ENCODE measurements around the gene SNX18.
"Not testable (repeated sequence)": the region's sequence is repeated elsewhere in the genome, so short reads cannot be mapped to it uniquely, and the experiment has no call there.

Gene SNX18

DNA sequence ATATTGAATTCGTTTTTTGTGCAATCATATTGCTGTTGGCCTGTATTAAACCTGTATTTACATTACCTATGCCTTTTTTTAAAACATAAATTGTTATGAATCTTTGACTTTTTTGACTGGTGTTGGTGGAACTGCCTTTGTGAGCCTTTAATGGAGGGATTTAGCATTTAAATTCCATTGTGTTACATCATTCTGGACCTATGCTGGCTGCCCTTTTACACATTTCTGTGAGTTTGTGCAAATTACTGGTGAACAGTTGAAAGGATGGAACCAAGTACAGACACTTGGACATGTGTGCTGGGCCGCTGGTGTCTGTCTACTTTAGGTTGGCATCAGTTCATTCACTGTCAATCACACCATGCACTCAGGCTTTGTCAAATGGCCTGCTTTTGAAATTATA, 3.4 kb downstream of the SNX18 start:
- peak; percentile 51 for DNase-seq

DNA sequence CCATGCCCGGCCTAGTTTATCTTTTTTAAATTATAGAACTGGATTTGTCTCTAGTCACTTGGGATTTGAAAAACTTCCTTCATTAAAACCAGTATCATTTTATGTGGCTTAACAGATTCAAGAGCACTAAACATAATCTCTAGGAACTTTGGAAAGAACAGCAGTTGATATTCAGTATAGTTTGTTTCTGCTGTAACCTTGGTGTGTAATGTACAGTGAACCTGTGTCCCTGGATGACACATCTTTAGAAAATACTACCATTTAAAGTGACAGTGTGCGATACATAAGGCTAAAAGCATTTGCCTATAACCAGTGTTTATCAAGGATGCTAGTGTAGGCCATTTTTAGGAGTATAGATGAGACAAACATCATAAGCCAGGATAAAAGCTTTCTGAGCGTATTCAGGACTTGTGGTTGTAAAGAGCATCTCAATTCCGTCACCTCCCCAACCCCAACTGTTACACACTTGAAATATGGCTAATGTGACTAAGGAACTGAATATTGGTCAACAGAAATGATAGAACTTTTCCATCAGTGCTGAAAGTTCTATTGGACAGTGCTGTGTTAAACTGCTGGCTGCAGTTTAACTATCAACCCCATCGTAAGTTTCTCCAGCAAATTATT, 4.4 kb downstream of the SNX18 start:
- DNase-seq = no peak

DNA sequence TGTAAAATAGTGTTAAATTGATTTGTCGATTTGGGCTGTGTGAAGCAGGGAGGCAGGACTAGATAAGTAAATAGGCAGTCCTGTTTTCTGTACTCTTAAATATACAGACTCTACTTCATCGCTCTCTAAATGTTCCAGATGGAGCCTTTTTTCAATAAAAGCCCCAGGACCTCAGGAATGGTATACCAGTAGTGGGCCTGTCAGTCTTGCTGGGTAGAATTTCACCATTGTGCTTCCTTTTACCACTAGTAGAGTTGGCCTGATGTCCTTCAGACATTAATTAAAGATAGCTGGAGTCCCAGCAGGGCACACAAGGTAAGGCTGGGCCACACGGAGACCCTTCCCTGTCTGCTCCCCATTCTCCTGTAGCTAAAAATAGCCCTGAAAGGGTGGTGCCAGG, 6.0 kb downstream of the SNX18 start:
- DNase-seq = no peak

DNA sequence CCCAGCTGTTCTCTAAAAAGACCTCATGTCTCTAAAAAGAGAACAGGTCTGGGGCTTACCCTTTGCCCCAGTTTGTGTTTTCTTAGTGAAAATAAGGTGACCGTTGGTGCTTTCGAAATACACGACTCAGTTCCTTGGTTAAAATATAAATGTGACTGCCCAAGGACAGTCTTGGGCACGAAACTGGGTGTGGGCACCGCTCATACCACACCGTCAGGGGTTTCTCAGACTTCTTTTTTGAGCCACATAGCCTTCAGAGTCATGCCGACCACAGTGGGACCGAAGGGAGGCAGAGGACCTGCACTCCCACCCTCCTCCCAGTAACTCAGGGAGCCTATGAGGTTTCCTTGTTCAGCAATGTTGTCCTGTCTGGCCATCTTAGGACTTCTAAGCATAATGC, 6.5 kb downstream of the SNX18 start:
- no peak for DNase-seq

DNA sequence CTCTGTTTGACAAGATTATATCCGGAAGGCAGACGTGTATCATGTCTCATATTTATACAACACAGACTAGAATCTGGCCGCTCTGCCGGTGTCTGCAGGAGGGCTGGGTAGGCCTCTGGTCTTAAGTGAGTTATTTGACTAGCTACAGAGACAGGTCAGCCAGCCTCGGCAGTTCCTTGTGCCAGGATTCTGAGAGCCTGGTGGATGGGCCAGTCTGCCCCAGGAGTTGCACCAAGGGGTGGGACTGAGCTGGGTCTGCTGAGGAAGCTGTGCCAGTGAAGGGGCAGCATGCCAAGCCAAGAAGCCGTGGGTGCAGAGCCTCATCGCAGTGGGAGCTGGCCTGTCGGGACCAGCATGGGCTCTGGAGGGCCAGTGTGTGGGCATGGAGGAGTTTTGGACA, 7.1 kb downstream of the SNX18 start:
- DNase-seq = no peak

DNA sequence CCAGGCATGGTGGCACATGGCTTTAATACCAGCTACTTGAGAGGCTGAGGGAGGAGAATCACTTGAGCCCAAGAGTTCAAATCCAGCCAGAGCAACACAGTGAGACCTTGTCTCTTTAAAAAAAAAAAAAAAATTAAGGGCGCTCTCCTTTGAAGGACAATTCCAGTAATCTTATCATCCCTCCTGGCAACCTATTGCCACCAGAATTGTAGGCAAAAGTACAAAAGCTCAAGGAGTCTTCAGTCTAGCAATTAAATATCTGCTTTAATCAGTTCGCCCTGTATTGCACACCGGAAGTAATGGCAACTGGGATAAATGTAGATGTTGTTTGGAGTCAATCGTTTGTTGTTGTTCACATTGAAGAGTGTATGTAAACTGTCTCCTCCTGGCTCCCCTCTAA, 7.7 kb downstream of the SNX18 start:
- DNase-seq = no peak

DNA sequence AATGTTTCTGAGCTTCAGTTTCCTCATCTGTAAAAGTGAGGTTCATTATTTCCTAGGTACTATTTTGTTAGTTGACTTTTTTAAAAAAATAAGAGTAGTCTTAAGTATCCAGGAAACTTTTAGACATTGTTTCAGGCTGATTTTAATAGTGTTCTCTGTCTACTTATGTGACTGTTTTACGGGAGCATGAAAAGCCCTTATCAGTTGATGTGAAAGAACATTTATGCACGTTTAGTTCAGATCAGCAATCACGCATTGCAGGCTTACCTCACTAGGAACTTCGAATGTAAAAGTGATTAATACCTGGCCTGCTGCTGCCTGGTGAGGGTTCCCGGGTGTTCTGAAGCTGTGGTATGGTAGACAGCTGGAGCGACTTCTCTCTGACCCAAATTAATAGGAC, 8.1 kb downstream of the SNX18 start:
- no peak for DNase-seq

DNA sequence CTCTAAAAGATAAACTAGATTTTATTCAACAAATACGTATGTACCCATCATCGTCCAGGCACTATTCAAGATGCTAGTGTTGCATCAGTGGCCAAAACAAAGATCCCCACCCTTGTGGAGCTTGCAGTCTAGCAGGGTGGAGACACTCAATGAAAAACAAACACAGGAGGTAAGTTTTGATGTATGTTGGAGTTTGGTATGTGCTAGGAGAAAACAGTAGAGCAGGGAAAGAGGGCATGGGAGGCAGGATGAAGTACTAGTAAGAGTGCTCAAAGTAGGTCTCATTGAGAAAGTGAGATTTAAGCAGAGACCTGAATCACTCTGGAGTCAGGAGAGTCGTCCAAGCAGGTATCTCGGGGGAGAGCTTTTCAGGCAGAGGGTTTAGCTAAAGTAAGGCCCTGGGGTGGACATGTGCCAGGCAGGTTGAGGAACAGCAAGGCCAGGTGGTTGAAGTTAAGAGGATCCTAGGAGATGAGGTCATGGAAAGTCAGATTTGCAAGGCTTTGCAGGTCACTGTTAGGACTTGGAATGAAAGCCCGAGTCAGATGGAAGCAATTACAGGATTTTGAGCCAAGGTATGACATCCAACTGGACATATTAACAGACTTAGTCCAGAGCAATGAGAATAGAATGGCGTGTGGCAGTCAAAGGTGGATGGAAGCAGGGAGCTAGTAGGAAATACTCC, 9.2 kb downstream of the SNX18 start:
- no peak for DNase-seq

DNA sequence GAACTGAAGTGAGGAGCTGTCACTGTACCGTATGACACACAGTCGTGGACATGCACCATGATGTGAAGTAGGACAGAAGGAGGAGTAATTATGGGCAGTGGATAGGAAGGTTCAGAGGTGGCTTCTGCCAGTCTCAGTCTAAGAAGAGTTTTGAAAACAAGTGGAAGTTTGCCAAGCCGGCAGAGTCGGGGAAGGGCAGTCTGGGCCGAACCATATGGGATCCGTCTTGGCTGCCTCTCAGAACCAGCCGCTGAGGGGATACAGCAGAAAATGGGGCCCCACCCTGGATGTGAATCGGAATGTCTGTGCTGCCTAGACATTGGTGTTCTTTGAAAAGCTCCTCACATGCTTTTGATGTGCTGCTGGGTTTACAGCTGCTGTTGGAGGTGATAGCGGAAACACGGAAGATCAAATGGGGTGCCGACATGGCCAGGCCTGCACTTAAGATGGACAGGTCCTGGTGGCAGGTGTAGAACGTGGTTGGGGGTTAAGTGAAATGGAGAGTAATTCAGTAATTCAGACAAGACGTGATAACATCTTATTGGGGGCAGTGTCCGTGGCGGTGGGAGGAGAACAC, 11.2 kb downstream of the SNX18 start:
- DNase-seq = no peak

DNA sequence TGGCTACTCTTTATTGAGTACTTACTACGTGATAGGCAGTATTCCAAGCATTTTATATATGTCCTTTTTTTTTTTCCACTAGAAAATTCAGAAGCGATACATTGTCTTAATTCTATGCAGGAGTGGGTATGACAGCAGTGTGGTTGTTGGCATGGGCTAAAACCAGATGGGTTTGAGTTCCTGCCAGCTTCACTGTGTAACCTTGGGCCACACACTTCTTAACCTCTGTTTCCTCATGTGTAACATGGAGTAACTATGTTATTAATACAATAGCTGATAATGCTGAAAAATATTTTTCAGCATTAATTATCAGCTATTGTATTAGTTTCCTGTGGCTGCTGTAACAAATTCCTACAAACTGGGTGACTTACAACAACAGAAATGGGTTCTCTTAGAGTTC, 12.0 kb downstream of the SNX18 start:
- no peak for DNase-seq

DNA sequence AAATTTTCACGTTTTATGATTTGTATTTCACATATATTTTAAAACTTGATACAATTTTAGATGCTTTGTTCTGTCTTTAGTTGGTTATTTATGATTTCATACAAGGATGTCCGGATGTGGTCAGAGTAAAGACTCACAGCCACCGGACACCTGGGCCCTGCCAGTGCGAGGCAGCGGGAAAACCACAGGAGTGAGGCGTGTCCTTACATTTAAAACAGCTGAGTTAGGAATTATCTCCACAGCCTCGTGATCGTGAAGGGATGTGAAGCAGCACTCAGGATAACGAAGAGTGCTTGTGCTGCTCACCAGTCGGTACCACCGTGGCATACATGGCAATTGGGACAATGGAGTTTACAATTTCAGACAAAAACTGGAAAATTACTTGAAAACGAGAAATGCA, 14.0 kb downstream of the SNX18 start:
- DNase-seq = no peak

DNA sequence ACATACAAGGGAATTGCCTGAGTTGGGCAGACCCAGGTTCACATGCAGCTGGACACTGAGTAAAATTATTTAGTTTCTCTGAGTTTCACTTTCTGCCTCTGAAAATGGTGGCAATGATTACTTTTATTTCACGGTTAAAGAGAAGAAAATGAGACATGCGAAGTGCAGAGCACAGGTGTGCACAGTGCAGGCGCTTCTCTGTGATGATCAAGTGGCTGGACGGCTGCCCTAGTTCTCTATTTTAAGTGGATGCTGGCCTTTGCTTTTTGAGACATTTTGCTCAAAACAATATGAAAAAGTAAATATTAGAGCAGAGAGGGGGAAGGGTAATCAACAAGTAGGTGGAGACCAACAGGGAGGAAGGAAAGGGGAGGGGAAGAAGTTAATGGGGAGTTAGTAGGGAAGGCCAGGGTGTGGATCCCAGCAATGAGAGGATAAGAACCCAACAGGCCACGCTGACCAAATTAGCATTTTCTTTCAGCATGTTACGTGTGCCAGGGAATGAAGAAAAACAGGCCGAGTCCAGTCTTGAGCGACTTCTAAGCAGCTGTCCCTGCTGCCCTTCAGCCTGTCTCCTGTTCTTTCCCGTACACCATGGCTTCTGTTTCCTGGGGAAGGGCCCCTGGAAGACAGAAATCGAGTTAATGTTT, 16.1 kb downstream of the SNX18 start:
- no peak for DNase-seq

DNA sequence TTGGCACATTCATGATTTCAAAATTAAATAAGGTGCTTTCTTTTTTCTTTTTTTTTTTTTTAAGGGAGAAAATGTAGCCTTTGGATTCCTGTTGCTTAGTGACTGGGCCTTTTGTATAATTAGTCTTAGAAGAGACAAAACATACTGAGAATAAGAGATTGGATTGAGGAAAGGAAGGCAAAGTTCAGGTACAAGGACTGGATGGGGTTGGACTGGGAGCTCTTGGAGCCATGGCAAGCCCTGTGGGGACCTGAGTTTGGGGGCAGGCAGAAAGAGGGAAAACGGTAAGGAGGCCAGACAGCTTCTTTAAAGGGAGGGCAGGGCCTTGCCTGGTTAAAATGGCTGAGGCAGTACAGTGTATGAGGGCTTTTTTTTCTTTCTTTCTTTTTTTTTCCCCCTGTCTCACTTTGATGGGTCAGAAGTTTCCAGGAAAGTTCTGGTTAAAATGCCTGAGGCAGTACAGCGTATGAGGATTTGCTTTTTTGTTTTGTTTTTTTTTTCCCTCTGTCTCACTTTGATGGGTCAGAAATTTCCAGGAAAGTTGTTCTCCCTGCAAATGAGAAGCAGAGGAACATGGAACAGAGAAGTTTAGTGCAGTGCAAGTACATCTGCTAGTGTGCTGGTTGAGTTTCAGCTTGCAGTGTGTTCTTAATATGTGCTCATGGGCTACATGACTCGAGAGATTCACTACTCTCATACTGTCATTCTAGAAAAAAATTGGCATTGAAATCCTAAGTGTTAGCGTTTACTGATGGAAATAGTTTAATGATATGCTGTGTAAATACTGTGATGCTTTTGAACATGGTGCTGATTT, 16.8 kb downstream of the SNX18 start:
- DNase-seq = no peak

DNA sequence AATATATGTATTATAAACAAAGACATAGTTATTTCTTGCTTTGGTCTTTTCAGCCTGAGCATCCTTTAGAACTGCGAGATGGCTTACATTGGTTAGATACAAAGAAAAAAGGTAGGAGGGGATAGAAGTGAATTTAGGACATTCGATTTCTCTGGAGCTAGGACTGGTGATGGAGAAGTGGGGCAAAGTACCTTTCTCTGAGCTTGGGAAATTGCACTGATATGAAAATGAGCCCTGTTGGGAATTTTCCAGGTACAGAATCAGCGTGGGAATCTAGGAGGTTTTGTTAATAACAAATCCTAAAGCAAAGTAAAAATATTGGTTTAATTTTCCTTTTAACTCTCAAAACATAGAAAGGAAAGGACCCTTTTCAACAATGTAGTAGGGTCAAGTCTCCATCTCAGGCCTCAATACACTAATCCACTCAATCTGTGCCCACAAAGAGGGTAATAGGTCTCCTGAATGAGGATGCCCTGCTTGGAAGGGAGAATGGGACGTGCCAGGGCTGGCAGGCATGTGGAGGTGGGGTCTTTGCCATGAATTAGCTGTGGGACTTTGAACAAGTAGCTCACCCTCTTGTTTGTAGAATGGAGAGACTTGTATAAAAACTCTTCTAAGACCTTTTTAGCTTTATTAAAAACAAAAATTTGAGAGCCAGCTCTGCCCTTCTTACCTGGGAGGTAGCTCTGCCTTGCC, 17.7 kb downstream of the SNX18 start:
- no peak for DNase-seq

DNA sequence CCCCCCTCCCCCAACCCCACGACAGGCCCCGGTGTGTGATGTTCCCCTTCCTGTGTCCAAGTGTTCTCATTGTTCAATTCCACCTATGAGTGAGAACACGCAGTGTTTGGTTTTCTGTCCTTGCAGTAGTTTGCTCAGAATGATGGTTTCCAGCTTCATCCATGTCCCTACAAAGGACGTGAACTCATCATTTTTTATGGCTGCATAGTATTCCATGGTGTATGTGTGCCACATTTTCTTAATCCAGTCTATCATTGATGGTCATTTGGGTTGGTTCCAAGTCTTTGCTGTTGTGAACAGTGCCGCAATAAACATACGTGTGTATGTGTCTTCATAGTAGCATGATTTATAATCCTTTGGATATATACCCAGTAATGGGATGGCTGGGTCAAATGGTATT, 18.8 kb downstream of the SNX18 start:
- DNase-seq = not testable (repeated sequence)

DNA sequence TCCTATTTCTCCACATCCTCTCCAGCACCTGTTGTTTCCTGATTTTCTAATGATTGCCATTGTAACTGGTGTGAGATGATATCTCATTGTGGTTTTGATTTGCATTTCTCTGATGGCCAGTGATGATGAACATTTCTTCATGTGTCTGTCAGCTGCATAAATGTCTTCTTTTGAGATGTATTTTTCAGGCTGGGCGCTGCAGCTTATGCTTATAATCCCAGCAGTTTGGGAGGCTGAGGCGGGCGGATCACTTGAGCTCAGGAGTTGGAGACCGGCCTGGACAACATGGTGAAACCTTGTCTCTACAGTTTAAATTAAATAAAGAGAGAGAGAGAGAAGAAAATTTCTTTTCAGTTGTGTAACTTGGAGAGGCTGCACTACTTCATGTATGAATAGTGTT, 19.3 kb downstream of the SNX18 start:
- not testable (repeated sequence) for DNase-seq

DNA sequence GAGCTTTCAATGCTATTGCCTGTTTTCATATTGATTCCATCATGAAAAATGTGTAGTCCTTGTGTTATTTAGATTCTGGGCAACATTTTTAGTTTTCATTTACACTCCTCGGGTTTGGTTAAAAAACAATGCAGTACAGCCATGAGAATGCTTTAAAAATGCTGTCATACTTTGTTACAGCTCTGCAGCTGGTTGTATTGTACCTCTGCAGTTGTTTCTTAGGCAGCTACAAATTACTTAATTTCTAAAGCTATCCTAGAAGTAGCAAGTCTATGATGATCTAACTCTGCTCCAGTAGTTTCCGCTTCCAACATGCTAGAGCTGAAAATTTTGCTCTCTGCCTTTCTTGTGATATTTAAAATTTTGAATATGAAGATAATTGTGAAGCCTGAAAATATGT, 20.2 kb downstream of the SNX18 start:
- no peak for DNase-seq

DNA sequence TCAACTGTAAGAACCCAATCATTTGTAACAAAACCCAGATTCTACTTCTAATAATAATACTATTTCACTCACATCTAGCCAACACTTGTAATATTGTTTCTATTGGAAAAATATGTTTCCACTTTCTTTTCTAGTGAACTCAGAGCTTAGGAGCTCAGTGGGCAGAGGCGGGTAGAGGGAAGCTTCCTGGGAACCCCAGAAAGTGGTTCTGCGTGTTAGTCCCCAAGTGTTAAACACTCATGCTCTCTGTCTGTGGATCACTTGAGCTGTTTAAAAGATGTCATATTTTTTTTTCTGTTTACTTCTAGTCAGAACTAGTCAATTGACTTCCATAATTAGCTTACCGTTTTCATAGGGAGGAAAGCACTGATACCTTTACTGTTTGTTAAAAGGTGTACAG, 20.6 kb downstream of the SNX18 start:
- no peak for DNase-seq

DNA sequence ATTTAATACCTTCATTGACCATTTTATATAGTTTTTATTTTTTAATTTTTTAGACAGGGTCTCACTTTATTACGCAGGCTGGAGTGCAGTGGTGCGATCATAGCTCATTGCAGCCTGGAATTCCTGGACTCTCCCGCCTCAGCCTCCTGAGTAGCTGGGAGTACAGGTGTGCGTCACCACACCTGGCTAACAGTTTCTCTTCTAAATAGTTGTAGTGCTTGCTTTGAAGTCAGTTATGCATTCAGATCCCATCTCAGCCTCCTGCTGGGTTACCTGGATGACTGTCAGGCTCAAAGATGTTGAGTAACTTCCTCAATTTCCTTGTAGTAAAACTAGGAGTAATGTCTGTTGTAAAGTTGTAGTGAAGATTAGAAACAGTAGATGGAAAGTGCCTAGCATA, 21.4 kb downstream of the SNX18 start:
- no peak for DNase-seq

DNA sequence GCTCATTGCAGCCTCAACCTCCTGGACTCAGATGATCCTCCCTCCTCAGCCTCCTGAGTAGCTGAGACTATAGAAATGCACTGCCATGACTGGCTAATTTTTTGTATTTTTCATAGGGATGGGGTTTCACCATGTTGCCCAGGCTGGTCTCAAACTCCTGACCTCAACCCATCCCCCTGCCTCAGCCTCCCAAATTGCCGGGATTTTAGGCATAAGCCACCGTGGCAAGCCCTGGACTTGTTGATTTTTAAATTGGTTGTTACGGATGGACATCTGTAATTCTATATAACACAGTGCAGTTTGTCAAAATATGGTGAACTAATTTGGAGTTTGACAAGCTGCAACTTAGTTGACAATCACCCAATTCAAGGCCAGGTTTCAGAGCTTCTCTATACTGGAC, 22.7 kb downstream of the SNX18 start:
- DNase-seq = no peak

DNA sequence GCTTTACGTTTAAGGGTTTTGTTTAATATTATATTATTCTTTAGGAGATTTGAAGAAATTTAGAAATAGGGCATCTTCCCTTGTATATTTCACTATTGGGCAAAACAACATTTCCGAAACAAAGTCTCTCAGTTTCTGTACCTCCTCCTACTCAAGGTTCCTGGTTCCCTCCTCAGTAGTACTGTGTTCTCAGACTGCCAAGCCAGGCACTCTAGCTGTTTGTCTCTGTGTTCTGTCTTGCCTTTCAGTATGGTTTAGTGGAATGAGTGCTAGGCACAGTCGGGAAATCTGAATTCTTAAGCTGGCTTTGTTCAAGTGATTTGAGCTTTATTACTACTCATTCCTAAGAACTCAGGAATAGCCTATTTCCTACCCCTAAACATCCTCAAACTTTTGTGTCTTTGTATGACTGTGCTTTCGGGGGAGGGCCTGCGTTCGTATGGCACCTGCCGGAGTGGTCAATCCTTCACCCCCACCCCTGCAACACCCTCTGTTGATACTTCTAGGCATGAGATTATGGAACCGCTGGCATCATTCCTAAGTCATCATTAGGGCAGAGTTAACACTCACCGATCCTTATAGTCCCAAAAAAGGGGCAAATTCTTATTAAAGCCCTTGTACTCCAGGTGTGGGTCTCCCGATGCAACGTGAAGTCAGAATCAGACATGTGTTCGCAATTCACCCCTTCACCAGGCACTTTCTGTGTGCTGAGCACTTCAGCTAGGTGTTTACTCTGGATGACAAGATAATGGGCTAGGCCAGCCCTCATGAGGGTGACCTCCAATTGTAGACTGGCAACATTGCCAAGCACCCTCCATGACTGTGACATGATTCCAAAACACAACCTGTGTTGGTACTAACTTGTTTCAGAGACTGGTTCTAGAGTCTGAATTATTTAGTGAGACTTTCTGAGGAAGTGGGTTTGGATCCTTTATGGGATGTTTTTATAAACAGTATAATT, 24.5 kb downstream of the SNX18 start:
- no peak for DNase-seq

DNA sequence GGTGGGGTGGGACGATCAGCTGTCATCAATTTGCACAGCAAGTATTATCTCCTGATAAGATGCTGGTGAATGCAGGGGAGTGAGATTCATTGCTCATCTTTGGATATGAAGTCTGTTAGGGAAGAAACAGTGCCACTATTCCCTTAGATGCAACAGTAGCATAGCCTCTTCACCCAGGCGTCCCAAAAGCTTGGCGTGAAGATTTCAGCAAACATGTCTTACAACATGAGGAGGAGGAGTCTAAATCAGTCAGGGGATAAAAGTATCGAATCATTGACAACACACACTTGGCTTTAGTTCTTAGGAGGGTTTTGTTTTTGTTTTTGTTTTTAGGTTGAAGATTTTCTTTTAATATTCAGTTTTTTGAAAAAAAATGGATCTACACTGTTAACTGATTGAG, 26.5 kb downstream of the SNX18 start:
- no peak for DNase-seq

Measured in fibroblast of skin of right quadriceps (primary cell).